KMS-11 (cell line): ENCODE data around the gene STEAP4.

Experiments
- H2AFZ ChIP-seq: fragments of 200-600 bp; sonication (generic); 2 replicates; pipeline ENCODE4 v1.6.1; 2016; ENCODE audit warnings: antibody characterized with exemption, mixed run types, low read depth
- H3K27ac ChIP-seq: fragments of 200-600 bp; sonication (generic); 2 replicates; pipeline ENCODE4 v1.6.1; 2016; ENCODE audit warnings: mild to moderate bottlenecking, mixed run types
- H3K27me3 ChIP-seq: fragments of 200-600 bp; sonication (generic); 2 replicates; pipeline ENCODE4 v1.6.1; 2017; ENCODE audit warnings: mild to moderate bottlenecking, low read depth, mixed run types, moderate library complexity; ENCODE audit not compliant: insufficient read depth
- H3K36me3 ChIP-seq: fragments of 200-600 bp; sonication (generic); 2 replicates; pipeline ENCODE4 v1.6.1; 2017; ENCODE audit warnings: mild to moderate bottlenecking, mixed run types; ENCODE audit not compliant: insufficient read depth
- H3K4me1 ChIP-seq: fragments of 200-600 bp; sonication (generic); 2 replicates; pipeline ENCODE4 v1.6.1; 2016; ENCODE audit warnings: mild to moderate bottlenecking, low read depth, mixed run types; ENCODE audit not compliant: poor library complexity, severe bottlenecking
- H3K4me2 ChIP-seq: fragments of 200-600 bp; sonication (generic); 2 replicates; pipeline ENCODE4 v1.7.0; 2016; ENCODE audit warnings: mild to moderate bottlenecking, mixed run types
- H3K4me3 ChIP-seq: fragments of 200-600 bp; sonication (generic); IDR thresholded peaks from 2 replicates; pipeline ENCODE4 v1.6.1; 2017; ENCODE audit warnings: low read depth, low read length, mixed read lengths; ENCODE audit not compliant: insufficient read depth
- H3K79me2 ChIP-seq: fragments of 200-600 bp; sonication (generic); 2 replicates; pipeline ENCODE4 v1.6.1; 2016; ENCODE audit warnings: low read depth, mixed run types; ENCODE audit not compliant: insufficient read depth
- H3K9ac ChIP-seq: fragments of 200-600 bp; sonication (generic); 2 replicates; pipeline ENCODE4 v1.6.1; 2016; ENCODE audit warnings: mild to moderate bottlenecking, mixed run types
- H4K20me1 ChIP-seq: fragments of 200-600 bp; sonication (generic); 2 replicates; pipeline ENCODE4 v1.6.1; 2016; ENCODE audit warnings: mild to moderate bottlenecking, mixed run types; ENCODE audit not compliant: insufficient read depth
- CTCF ChIP-seq: fragments of 200-600 bp; sonication (generic); conservative IDR thresholded peaks from 2 replicates; pipeline ENCODE4 v1.6.1; 2017; ENCODE audit warnings: low read depth, mild to moderate bottlenecking, antibody characterized with exemption, low read length, moderate library complexity, mixed read lengths

STEAP4 gene

GRCh38 chr7:88321694-88322093 is 15.0 kb upstream of the STEAP4 start:
- Histone ChIP-seq H3K36me3 (no peaks in the 10 kb centered on the region), H3K9ac (no peak overlapping the region), H3K4me1 (no peaks in the 10 kb centered on the region), H2AFZ (no peak overlapping the region), H3K27me3 (no peaks in the 10 kb centered on the region), H3K27ac (no peak overlapping the region), H3K4me3 (no peak overlapping the region), H3K79me2 (no peaks in the 10 kb centered on the region), H4K20me1 (no peaks in the 10 kb centered on the region), H3K4me2 (no peak overlapping the region)
- TF ChIP-seq CTCF: no peak

GRCh38 chr7:88318196-88318595 is 11.5 kb upstream of the STEAP4 start:
- Histone ChIP-seq H3K9ac (no peak overlapping the region), H3K36me3 (no peaks in the 10 kb centered on the region), H3K4me1 (no peaks in the 10 kb centered on the region), H2AFZ (no peak overlapping the region), H3K79me2 (no peaks in the 10 kb centered on the region), H3K27ac (no peak overlapping the region), H4K20me1 (no peaks in the 10 kb centered on the region), H3K4me3 (no peak overlapping the region), H3K27me3 (no peaks in the 10 kb centered on the region), H3K4me2 (no peak overlapping the region)
- TF ChIP-seq CTCF: no peak

- Histone ChIP-seq H2AFZ (no peak overlapping the region), H3K27ac (no peak overlapping the region), H3K36me3 (no peaks in the 10 kb centered on the region), H3K4me2 (no peak overlapping the region), H3K9ac (no peak overlapping the region), H3K4me3 (no peak overlapping the region), H3K79me2 (no peaks in the 10 kb centered on the region), H3K27me3 (no peaks in the 10 kb centered on the region), H3K4me1 (no peaks in the 10 kb centered on the region), H4K20me1 (no peaks in the 10 kb centered on the region)
- no peak for TF ChIP-seq CTCF
Measured at GRCh38 chr7:88317422-88317821, 10.7 kb upstream of the STEAP4 start.

- no peaks in the 10 kb centered on the region for H3K79me2 ChIP-seq
- TF ChIP-seq CTCF: no peak
- H3K27me3 ChIP-seq: no peaks in the 10 kb centered on the region
- H3K36me3 ChIP-seq: no peaks in the 10 kb centered on the region
- H4K20me1 ChIP-seq: no peaks in the 10 kb centered on the region
- H3K4me2 ChIP-seq: no peak overlapping the region
- H3K9ac ChIP-seq: no peak overlapping the region
- no peak overlapping the region for H2AFZ ChIP-seq
- H3K27ac ChIP-seq: no peak overlapping the region
- H3K4me1 ChIP-seq: no peaks in the 10 kb centered on the region
- no peak overlapping the region for H3K4me3 ChIP-seq
Measured at GRCh38 chr7:88316456-88316855, 9.8 kb upstream of the STEAP4 start.

- H2AFZ ChIP-seq: no peak overlapping the region
- no peaks in the 10 kb centered on the region for H4K20me1 ChIP-seq
- H3K4me2 ChIP-seq: no peak overlapping the region
- no peak for TF ChIP-seq CTCF
- no peaks in the 10 kb centered on the region for H3K36me3 ChIP-seq
- H3K4me1 ChIP-seq: no peaks in the 10 kb centered on the region
- H3K27ac ChIP-seq: no peak overlapping the region
- H3K4me3 ChIP-seq: no peak overlapping the region
- no peaks in the 10 kb centered on the region for H3K79me2 ChIP-seq
- H3K27me3 ChIP-seq: no peaks in the 10 kb centered on the region
- no peak overlapping the region for H3K9ac ChIP-seq
Measured at GRCh38 chr7:88315522-88315921, 8.8 kb upstream of the STEAP4 start.
